ENCODE measurements around the gene NUDT13. TPM values are rescaled to one million over a fixed set of nuclear protein-coding genes. Genes with fewer than 3 reads are reported as not detected.
A peak's percentile ranks its signal among the peaks of the same experiment; 100 is the strongest.

NUDT13 gene
- total and polyA plus RNA-seq, 7 donors, result 0.69 to 4.6 (median 2.9) TPM

DNA sequence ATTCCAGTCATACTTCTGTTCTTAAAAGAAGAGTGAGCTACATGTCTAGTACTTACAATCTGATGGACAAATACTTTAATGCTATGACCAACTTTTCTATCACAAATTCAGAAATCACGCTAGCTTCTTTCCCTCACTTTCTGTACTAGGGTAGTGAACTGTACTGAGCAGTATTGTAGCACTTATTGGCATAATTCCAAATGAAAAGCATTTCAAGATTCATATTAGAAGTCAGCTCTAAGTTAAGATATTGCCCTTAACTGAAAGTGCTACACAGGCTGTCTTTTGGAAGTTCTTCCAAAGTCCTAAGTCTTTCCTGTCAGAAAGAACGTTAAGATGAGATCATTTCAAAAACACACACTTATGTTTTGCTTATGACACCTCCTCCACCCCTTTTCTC lies 27.0 kb upstream of the NUDT13 start:
- Histone ChIP-seq H3K27me3 (ENCODE audit: insufficient read depth in 3 of 3, low read length in 2 of 3) (no peaks in the 10 kb centered on the region), H3K9me3 (no peaks in the 10 kb centered on the region), H3K27ac (peak overlapping the region; percentile 31), H3K36me3 (ENCODE audit: insufficient read depth in 1 of 2, low read depth in 1 of 2) (no peaks in the 10 kb centered on the region), H3K4me3 (no peak overlapping the region), H3K4me1 (peaks cover 21% of the 10 kb centered on the region)
- DNase-seq (no peak), ATAC-seq (no peak)
- TF ChIP-seq, protein P1, sequence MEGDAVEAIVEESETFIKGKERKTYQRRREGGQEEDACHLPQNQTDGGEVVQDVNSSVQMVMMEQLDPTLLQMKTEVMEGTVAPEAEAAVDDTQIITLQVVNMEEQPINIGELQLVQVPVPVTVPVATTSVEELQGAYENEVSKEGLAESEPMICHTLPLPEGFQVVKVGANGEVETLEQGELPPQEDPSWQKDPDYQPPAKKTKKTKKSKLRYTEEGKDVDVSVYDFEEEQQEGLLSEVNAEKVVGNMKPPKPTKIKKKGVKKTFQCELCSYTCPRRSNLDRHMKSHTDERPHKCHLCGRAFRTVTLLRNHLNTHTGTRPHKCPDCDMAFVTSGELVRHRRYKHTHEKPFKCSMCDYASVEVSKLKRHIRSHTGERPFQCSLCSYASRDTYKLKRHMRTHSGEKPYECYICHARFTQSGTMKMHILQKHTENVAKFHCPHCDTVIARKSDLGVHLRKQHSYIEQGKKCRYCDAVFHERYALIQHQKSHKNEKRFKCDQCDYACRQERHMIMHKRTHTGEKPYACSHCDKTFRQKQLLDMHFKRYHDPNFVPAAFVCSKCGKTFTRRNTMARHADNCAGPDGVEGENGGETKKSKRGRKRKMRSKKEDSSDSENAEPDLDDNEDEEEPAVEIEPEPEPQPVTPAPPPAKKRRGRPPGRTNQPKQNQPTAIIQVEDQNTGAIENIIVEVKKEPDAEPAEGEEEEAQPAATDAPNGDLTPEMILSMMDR (IDR thresholded peaks at IDR 0.05), result no peak
- 29 to 43% (median 35%) methylated on average over 2 of the region's 2 CpGs for WGBS, 3 donors
- intact Hi-C loops (cut with DNase I), result no loop called here

DNA sequence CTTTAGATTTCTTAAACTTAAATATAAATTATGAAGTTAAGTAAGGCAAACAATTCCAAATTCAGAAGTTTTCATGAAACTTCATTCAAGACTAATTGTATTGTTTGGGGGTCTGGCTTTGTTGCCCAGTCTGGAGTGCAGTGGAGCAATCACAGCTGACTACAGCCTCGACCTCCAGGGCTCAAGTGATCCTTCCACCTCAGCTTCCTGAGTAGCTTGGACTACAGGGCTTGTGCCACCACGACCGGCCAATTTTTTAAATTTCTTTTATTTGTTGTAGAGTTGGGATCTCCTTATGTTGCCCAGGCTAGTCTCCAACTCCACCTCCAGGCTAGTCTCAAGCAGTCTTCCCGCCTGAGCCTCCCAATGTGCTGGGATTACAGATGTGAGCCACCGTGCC lies 26.0 kb upstream of the NUDT13 start:
- H3K27ac ChIP-seq, result peak overlapping the region; percentile 31

DNA sequence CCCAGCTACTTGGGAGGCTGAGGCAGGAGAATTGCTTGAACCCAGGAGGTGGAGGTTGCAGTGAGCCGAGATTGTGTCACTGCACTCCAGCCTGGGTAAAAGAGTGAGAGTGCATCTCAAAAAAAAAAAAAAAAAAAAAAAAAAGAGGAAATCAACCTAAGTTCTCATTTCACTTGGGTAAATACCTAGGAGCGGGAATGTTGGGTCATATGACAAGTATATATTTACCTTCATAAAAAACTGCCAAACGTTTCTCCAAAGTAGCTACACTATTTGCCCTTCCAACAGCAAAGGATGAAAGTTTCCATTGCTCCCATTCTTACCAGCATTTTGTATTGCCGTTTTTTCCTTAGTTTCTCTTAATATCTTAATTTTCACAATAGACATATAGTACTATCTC lies 23.4 kb upstream of the NUDT13 start:
- peaks cover 39% of the 10 kb centered on the region for H3K4me1 ChIP-seq
- no peaks in the 10 kb centered on the region for H3K9me3 ChIP-seq
- 53 to 65% (median 56%) methylated on average over 4 of the region's 4 CpGs for WGBS, 3 donors
- intact Hi-C loops (cut with DNase I), result loop anchor here in 1 of 2 donors (5.0 kb wide), 1 partner anchor 35 kb away; no protein-coding TSS in a partner anchor
- no peaks in the 10 kb centered on the region for H3K36me3 ChIP-seq (ENCODE audit: insufficient read depth in 1 of 2, low read depth in 1 of 2)
- DNase-seq, result no peak
- no peak overlapping the region for H3K4me3 ChIP-seq
- TF ChIP-seq, protein P1 (IDR thresholded peaks at IDR 0.05), result no peak
- peak in 1 of 4 donors; percentile 8 for ATAC-seq
- peak overlapping the region; percentile 47 for H3K27ac ChIP-seq
- H3K27me3 ChIP-seq (ENCODE audit: insufficient read depth in 3 of 3, low read length in 2 of 3), result no peaks in the 10 kb centered on the region

More for the DNA sequence above, 26.0 kb upstream of the NUDT13 start:
- DNase-seq (no peak), ATAC-seq (peak in 1 of 4 donors; percentile 18)
- Histone ChIP-seq H3K36me3 (ENCODE audit: insufficient read depth in 1 of 2, low read depth in 1 of 2) (no peaks in the 10 kb centered on the region), H3K27me3 (ENCODE audit: insufficient read depth in 3 of 3, low read length in 2 of 3) (no peaks in the 10 kb centered on the region), H3K4me3 (no peak overlapping the region), H3K4me1 (peaks cover 28% of the 10 kb centered on the region), H3K9me3 (no peaks in the 10 kb centered on the region)
- WGBS, 3 donors, result 73 to 78% (median 76%) methylated on average over 5 of the region's 5 CpGs
- intact Hi-C loops (cut with DNase I), result no loop called here
- TF ChIP-seq, protein P1 (IDR thresholded peaks at IDR 0.05), result no peak

DNA sequence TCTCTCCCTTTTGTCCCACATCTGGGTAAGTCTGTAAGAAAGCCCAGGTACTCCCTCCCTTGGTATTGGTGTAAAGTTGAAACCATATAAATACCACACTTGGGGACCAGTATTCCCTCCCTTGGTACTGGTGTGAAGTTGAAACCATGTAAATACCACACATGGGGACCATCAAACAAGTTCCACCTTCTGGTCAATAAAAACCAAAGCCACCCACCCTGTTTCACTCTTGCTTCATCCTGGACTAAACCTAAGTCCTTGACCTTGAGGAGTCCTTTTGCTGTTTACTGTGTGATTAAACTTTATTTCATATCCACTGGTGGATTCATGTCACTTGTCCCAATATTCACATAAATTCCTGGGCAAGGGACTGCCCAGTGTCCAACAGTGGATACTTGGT lies 22.0 kb upstream of the NUDT13 start:
- ATAC-seq (no peak), DNase-seq (no peak)
- H3K36me3 ChIP-seq (ENCODE audit: insufficient read depth in 1 of 2, low read depth in 1 of 2), result no peaks in the 10 kb centered on the region
- intact Hi-C loops (cut with DNase I), result loop anchor here in 1 of 2 donors (5.0 kb wide), 1 partner anchor 34 kb away; no protein-coding TSS in a partner anchor
- H3K9me3 ChIP-seq, result no peaks in the 10 kb centered on the region
- H3K27ac ChIP-seq, result peak overlapping the region; percentile 54
- no peak overlapping the region for H3K4me3 ChIP-seq
- peaks cover 44% of the 10 kb centered on the region for H3K4me1 ChIP-seq
- TF ChIP-seq, protein P1 (IDR thresholded peaks at IDR 0.05), result no peak
- no peaks in the 10 kb centered on the region for H3K27me3 ChIP-seq (ENCODE audit: insufficient read depth in 3 of 3, low read length in 2 of 3)

DNA sequence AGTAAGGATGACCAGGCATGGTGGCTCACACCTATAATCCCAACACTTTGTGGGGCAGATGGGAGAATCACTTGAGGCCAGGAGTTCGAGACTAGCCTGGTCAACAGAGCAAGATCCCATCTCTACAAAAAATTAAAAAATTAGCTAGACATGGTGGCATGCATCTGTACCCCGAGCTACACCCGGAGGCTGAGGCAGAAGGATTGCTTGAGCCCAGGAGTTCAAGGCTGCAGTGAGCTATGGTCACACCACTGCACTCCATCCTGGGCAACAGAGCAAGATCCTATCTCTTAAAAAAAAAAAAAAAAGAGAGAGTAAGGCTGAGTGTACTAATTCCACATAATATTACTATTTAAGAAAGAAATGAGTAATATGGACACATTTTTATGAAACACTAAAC lies 17.4 kb upstream of the NUDT13 start:
- Histone ChIP-seq H3K4me3 (no peak overlapping the region), H3K36me3 (ENCODE audit: insufficient read depth in 1 of 2, low read depth in 1 of 2) (no peaks in the 10 kb centered on the region), H3K27me3 (ENCODE audit: insufficient read depth in 3 of 3, low read length in 2 of 3) (no peaks in the 10 kb centered on the region), H3K27ac (no peak overlapping the region), H3K9me3 (no peaks in the 10 kb centered on the region), H3K4me1 (peaks cover 47% of the 10 kb centered on the region)
- no peak for ATAC-seq
- WGBS, 3 donors, result 97 to 98% (median 97%) methylated on average over 3 of the region's 3 CpGs
- TF ChIP-seq, protein P1 (IDR thresholded peaks at IDR 0.05), result no peak
- intact Hi-C loops (cut with DNase I), result loop anchor here in 1 of 2 donors (5.0 kb wide), 1 partner anchor 34 kb away; no protein-coding TSS in a partner anchor
- no peak for DNase-seq

Measured in psoas muscle (tissue), 8 donors.